ENCODE measurements around the gene SND1. TPM values are rescaled to one million over a fixed set of nuclear protein-coding genes. Genes with fewer than 3 reads are reported as not detected.

SND1 gene
- polyA plus RNA-seq, 3 donors: 138 to 152 (median 150) TPM

- no peak for DNase-seq (ENCODE audit: extremely low read depth in 1 of 11, low read depth in 9 of 11, low spot score in 4 of 11)
Measured at GRCh38 chr7:128112781-128113221, 460.8 kb downstream of the SND1 start.

- DNase-seq (ENCODE audit: extremely low read depth in 1 of 11, low read depth in 9 of 11, low spot score in 4 of 11): no peak
Measured at GRCh38 chr7:128113839-128114238, 461.8 kb downstream of the SND1 start.

- DNase-seq (ENCODE audit: extremely low read depth in 1 of 11, low read depth in 9 of 11, low spot score in 4 of 11): no peak
Measured at GRCh38 chr7:128114806-128115205, 462.8 kb downstream of the SND1 start.

GRCh38 chr7:128115336-128115820 is 463.4 kb downstream of the SND1 start:
- no peak for DNase-seq (ENCODE audit: extremely low read depth in 1 of 11, low read depth in 9 of 11, low spot score in 4 of 11)

GRCh38 chr7:128115821-128116723 is 464.1 kb downstream of the SND1 start:
- DNase-seq (ENCODE audit: extremely low read depth in 1 of 11, low read depth in 9 of 11, low spot score in 4 of 11): no peak

- DNase-seq (ENCODE audit: extremely low read depth in 1 of 11, low read depth in 9 of 11, low spot score in 4 of 11): no peak
Measured at GRCh38 chr7:128116740-128117139, 464.7 kb downstream of the SND1 start.

- DNase-seq (ENCODE audit: extremely low read depth in 1 of 11, low read depth in 9 of 11, low spot score in 4 of 11): no peak
Measured at GRCh38 chr7:128117691-128118090, 465.7 kb downstream of the SND1 start.

- no peak for DNase-seq (ENCODE audit: extremely low read depth in 1 of 11, low read depth in 9 of 11, low spot score in 4 of 11)
Measured at GRCh38 chr7:128119036-128119435, 467.0 kb downstream of the SND1 start.

GRCh38 chr7:128120116-128120515 is 468.1 kb downstream of the SND1 start:
- no peak for DNase-seq (ENCODE audit: extremely low read depth in 1 of 11, low read depth in 9 of 11, low spot score in 4 of 11)

- DNase-seq (ENCODE audit: extremely low read depth in 1 of 11, low read depth in 9 of 11, low spot score in 4 of 11): no peak
Measured at GRCh38 chr7:128120976-128121490, 469.0 kb downstream of the SND1 start.

- peak in 2 of 11 donors; percentile 34 to 48 for DNase-seq (ENCODE audit: extremely low read depth in 1 of 11, low read depth in 9 of 11, low spot score in 4 of 11)
Measured at GRCh38 chr7:128121711-128122530, 469.9 kb downstream of the SND1 start.

GRCh38 chr7:128122576-128123290 is 470.7 kb downstream of the SND1 start:
- DNase-seq (ENCODE audit: extremely low read depth in 1 of 11, low read depth in 9 of 11, low spot score in 4 of 11): no peak

GRCh38 chr7:128123291-128124037 is 471.5 kb downstream of the SND1 start:
- DNase-seq (ENCODE audit: extremely low read depth in 1 of 11, low read depth in 9 of 11, low spot score in 4 of 11): no peak

GRCh38 chr7:128124786-128125185 is 472.8 kb downstream of the SND1 start:
- DNase-seq (ENCODE audit: extremely low read depth in 1 of 11, low read depth in 9 of 11, low spot score in 4 of 11): no peak

- DNase-seq (ENCODE audit: extremely low read depth in 1 of 11, low read depth in 9 of 11, low spot score in 4 of 11): no peak
Measured at GRCh38 chr7:128125816-128126215, 473.8 kb downstream of the SND1 start.

- DNase-seq (ENCODE audit: extremely low read depth in 1 of 11, low read depth in 9 of 11, low spot score in 4 of 11): no peak
Measured at GRCh38 chr7:128128401-128128800, 476.4 kb downstream of the SND1 start.

- no peak for DNase-seq (ENCODE audit: extremely low read depth in 1 of 11, low read depth in 9 of 11, low spot score in 4 of 11)
Measured at GRCh38 chr7:128129224-128129864, 477.4 kb downstream of the SND1 start.

- no peak for DNase-seq (ENCODE audit: extremely low read depth in 1 of 11, low read depth in 9 of 11, low spot score in 4 of 11)
Measured at GRCh38 chr7:128131115-128131514, 479.1 kb downstream of the SND1 start.
